BLaER1 treated with 17β-estradiol and CSF1 and Interleukin-3, amounts not matched to agents 10 nM and 100 nM (cell line): Measurements from ENCODE around the gene ZNF467.

Experiments
- H3K27ac ChIP-seq, 11 experiments: shearing (Covaris generic); formaldehyde crosslinking; 2 replicates each; pipeline ENCODE4 v1.8.1; 2022
- H3K27me3 ChIP-seq, 11 experiments: shearing (Covaris generic); formaldehyde crosslinking; 2 replicates each; pipeline ENCODE4 v1.8.1; 2022
- H3K36me3 ChIP-seq, 11 experiments: shearing (Covaris generic); formaldehyde crosslinking; 2 replicates each; pipeline ENCODE4 v1.8.1; 2022
- H3K4me1 ChIP-seq, 10 experiments: shearing (Covaris generic); formaldehyde crosslinking; 2 replicates each; pipeline ENCODE4 v1.8.1; 2022
- H3K4me2 ChIP-seq, 11 experiments: shearing (Covaris generic); formaldehyde crosslinking; 2 replicates each; pipeline ENCODE4 v1.8.1; 2022
- H3K4me3 ChIP-seq, 10 experiments: shearing (Covaris generic); formaldehyde crosslinking; 2 replicates each; pipeline ENCODE4 v1.8.1; 2022
- H3K9ac ChIP-seq, 11 experiments: shearing (Covaris generic); formaldehyde crosslinking; 2 replicates each; pipeline ENCODE4 v1.8.1; 2022
- H3K9me3 ChIP-seq, 11 experiments: shearing (Covaris generic); formaldehyde crosslinking; replicated peaks in 1 of 11; 2 replicates each; pipeline ENCODE4 v1.8.1; 2022
- H4K20me1 ChIP-seq, 11 experiments: shearing (Covaris generic); formaldehyde crosslinking; 2 replicates each; pipeline ENCODE4 v1.8.1; 2022
- Cebpa-rat ChIP-seq, 11 experiments: shearing (Covaris generic); IDR thresholded peaks; 2 replicates each; pipeline ENCODE4 v1.8.1; 2022

ZNF467 gene

GRCh38 chr7:149793261-149793660 is 19.9 kb upstream of the ZNF467 start:
- Histone ChIP-seq H3K9ac (no peak overlapping the region), H4K20me1 (peaks cover 0 to 38% (median 0%) of the 10 kb centered on the region in 11 experiments; a peak in 5 of 22 replicates), H3K4me3 (no peak overlapping the region), H3K36me3 (no peaks in the 10 kb centered on the region), H3K9me3 (no peaks in the 10 kb centered on the region), H3K4me2 (no peak overlapping the region), H3K27me3 (no peaks in the 10 kb centered on the region; a peak in 2 of 22 replicates), H3K4me1 (peaks cover 0 to 18% (median 13%) of the 10 kb centered on the region in 10 experiments; a peak in 15 of 20 replicates), H3K27ac (no peak overlapping the region)
- no peak for TF ChIP-seq Cebpa-rat (IDR thresholded peaks at IDR 0.05)

GRCh38 chr7:149792220-149792595 is 18.8 kb upstream of the ZNF467 start:
- no peak overlapping the region for H3K9ac ChIP-seq
- H3K4me3 ChIP-seq, result no peak overlapping the region
- H4K20me1 ChIP-seq, result peaks cover 0 to 33% (median 0%) of the 10 kb centered on the region in 11 experiments; a peak in 3 of 22 replicates
- peaks cover 0 to 12% (median 10%) of the 10 kb centered on the region in 10 experiments; a peak in 11 of 20 replicates for H3K4me1 ChIP-seq
- no peaks in the 10 kb centered on the region; a peak in 2 of 22 replicates for H3K27me3 ChIP-seq
- H3K36me3 ChIP-seq, result no peaks in the 10 kb centered on the region
- TF ChIP-seq Cebpa-rat (IDR thresholded peaks at IDR 0.05), result no peak
- H3K9me3 ChIP-seq, result no peaks in the 10 kb centered on the region
- H3K4me2 ChIP-seq, result no peak overlapping the region
- no peak overlapping the region for H3K27ac ChIP-seq

- H3K4me3 ChIP-seq, result no peak overlapping the region
- H3K27me3 ChIP-seq, result no peaks in the 10 kb centered on the region; a peak in 2 of 22 replicates
- H3K9me3 ChIP-seq, result no peaks in the 10 kb centered on the region
- peaks cover 0 to 33% (median 0%) of the 10 kb centered on the region in 11 experiments; a peak in 3 of 22 replicates for H4K20me1 ChIP-seq
- no peak overlapping the region for H3K27ac ChIP-seq
- no peaks in the 10 kb centered on the region for H3K36me3 ChIP-seq
- no peak overlapping the region for H3K9ac ChIP-seq
- peaks cover 0 to 13% (median 7%) of the 10 kb centered on the region in 10 experiments; a peak in 7 of 20 replicates for H3K4me1 ChIP-seq
- no peak overlapping the region for H3K4me2 ChIP-seq
- no peak for TF ChIP-seq Cebpa-rat (IDR thresholded peaks at IDR 0.05)
Measured at GRCh38 chr7:149791411-149792219, 18.2 kb upstream of the ZNF467 start.

- no peak overlapping the region for H3K4me3 ChIP-seq
- no peak overlapping the region for H3K4me2 ChIP-seq
- no peaks in the 10 kb centered on the region; a peak in 2 of 22 replicates for H3K27me3 ChIP-seq
Measured at GRCh38 chr7:149790754-149791360, 17.5 kb upstream of the ZNF467 start.

GRCh38 chr7:149790146-149790548 is 16.8 kb upstream of the ZNF467 start:
- H3K27me3 ChIP-seq, result no peaks in the 10 kb centered on the region; a peak in 2 of 22 replicates
- H3K9ac ChIP-seq, result no peak overlapping the region
- H3K4me3 ChIP-seq, result no peak overlapping the region
- H3K27ac ChIP-seq, result no peak overlapping the region
- no peaks in the 10 kb centered on the region for H3K36me3 ChIP-seq
- peaks cover 0 to 13% (median 7%) of the 10 kb centered on the region in 10 experiments; a peak in 7 of 20 replicates for H3K4me1 ChIP-seq
- peaks cover 0 to 29% (median 0%) of the 10 kb centered on the region in 11 experiments; a peak in 3 of 22 replicates for H4K20me1 ChIP-seq
- no peak for TF ChIP-seq Cebpa-rat (IDR thresholded peaks at IDR 0.05)
- no peaks in the 10 kb centered on the region for H3K9me3 ChIP-seq
- no peak overlapping the region for H3K4me2 ChIP-seq

More at GRCh38 chr7:149790754-149791360, 17.5 kb upstream of the ZNF467 start:
- no peaks in the 10 kb centered on the region for H3K36me3 ChIP-seq
- no peak overlapping the region for H3K27ac ChIP-seq
- H3K9me3 ChIP-seq, result no peaks in the 10 kb centered on the region
- TF ChIP-seq Cebpa-rat (IDR thresholded peaks at IDR 0.05), result no peak
- peaks cover 0 to 33% (median 0%) of the 10 kb centered on the region in 11 experiments; a peak in 3 of 22 replicates for H4K20me1 ChIP-seq
- peaks cover 0 to 13% (median 7%) of the 10 kb centered on the region in 10 experiments; a peak in 7 of 20 replicates for H3K4me1 ChIP-seq
- H3K9ac ChIP-seq, result no peak overlapping the region

- Histone ChIP-seq H3K9ac (no peak overlapping the region), H3K9me3 (no peaks in the 10 kb centered on the region), H3K4me2 (no peak overlapping the region), H3K27me3 (no peaks in the 10 kb centered on the region; a peak in 2 of 22 replicates), H3K4me1 (peaks cover 0 to 13% (median 7%) of the 10 kb centered on the region in 10 experiments; a peak in 7 of 20 replicates), H4K20me1 (peaks cover 0 to 25% (median 0%) of the 10 kb centered on the region in 11 experiments; a peak in 2 of 22 replicates), H3K27ac (no peak overlapping the region), H3K36me3 (no peaks in the 10 kb centered on the region), H3K4me3 (no peak overlapping the region)
- no peak for TF ChIP-seq Cebpa-rat (IDR thresholded peaks at IDR 0.05)
Measured at GRCh38 chr7:149789101-149789500, 15.7 kb upstream of the ZNF467 start.

- Histone ChIP-seq H3K36me3 (no peaks in the 10 kb centered on the region), H4K20me1 (peaks cover 0 to 24% (median 0%) of the 10 kb centered on the region in 11 experiments; a peak in 3 of 22 replicates), H3K9ac (no peak overlapping the region), H3K4me3 (no peak overlapping the region), H3K27me3 (no peaks in the 10 kb centered on the region; a peak in 2 of 22 replicates), H3K9me3 (no peaks in the 10 kb centered on the region), H3K4me2 (no peak overlapping the region), H3K4me1 (peaks cover 0 to 13% (median 7%) of the 10 kb centered on the region in 10 experiments; a peak in 7 of 20 replicates), H3K27ac (no peak overlapping the region)
- TF ChIP-seq Cebpa-rat (IDR thresholded peaks at IDR 0.05), result no peak
Measured at GRCh38 chr7:149788300-149788851, 15.0 kb upstream of the ZNF467 start.

GRCh38 chr7:149787428-149788299 is 14.3 kb upstream of the ZNF467 start:
- H3K4me1 ChIP-seq, result peaks cover 0 to 13% (median 7%) of the 10 kb centered on the region in 10 experiments; a peak in 8 of 20 replicates
- peaks cover 0 to 18% (median 0%) of the 10 kb centered on the region in 11 experiments; a peak in 3 of 22 replicates for H4K20me1 ChIP-seq
- no peak overlapping the region for H3K4me3 ChIP-seq
- H3K9me3 ChIP-seq, result no peaks in the 10 kb centered on the region
- H3K36me3 ChIP-seq, result no peaks in the 10 kb centered on the region
- H3K27me3 ChIP-seq, result no peaks in the 10 kb centered on the region; a peak in 2 of 22 replicates
- no peak for TF ChIP-seq Cebpa-rat (IDR thresholded peaks at IDR 0.05)
- H3K9ac ChIP-seq, result no peak overlapping the region
- peak overlapping the region in 3 of 11 experiments; percentile 3 to 26 (median 25); a peak in 4 of 22 replicates for H3K4me2 ChIP-seq
- no peak overlapping the region for H3K27ac ChIP-seq
